ENCODE results near the gene APEH. TPM values are rescaled to one million over a fixed set of nuclear protein-coding genes. Genes with fewer than 3 reads are reported as not detected.

The APEH gene
- total and polyA plus RNA-seq, 10 of the 15 experiments (the other 5 are each of a cell fraction or from before 2014, with no cell fraction given), result 74.4 to 214 (median 131) TPM

GRCh38 chr3:49669352-49669751 is 4.8 kb upstream of the APEH start:
- H3K4me2 ChIP-seq (ENCODE audit: control insufficient read depth, insufficient read depth), result no peak overlapping the region
- peaks cover 5% of the 10 kb centered on the region for H3K4me1 ChIP-seq (ENCODE audit: control insufficient read depth, insufficient read depth, low read length)
- DNase-seq (ENCODE audit: low read depth, low spot score) (no peak), FAIRE-seq (no peak), ATAC-seq (no peak)
- no peak overlapping the region for H3K4me3 ChIP-seq
- RAD21 ChIA-PET (ENCODE audit: unreplicated experiment), result interaction anchor here (0.8 to 1.6 kb wide), 2 partner anchors 115 to 129 kb away, joined by 4 to 13 read pairs; partner anchors contain the start of gene BSN
- H4K20me1 ChIP-seq (ENCODE audit: control insufficient read depth, insufficient read depth), result no peaks in the 10 kb centered on the region
- POLR2A ChIA-PET, result no interaction called here
- no peak overlapping the region for H3K27ac ChIP-seq (ENCODE audit: control insufficient read depth, insufficient read depth)
- no TSS peak for BruUV-seq (replicated peaks)
- peaks cover 8% of the 10 kb centered on the region for H3K79me2 ChIP-seq (ENCODE audit: control insufficient read depth, insufficient read depth, low read length)
- H3K36me3 ChIP-seq (ENCODE audit: control insufficient read depth in 2 of 2, insufficient read depth in 2 of 2, low read length in 1 of 2), result no peaks in the 10 kb centered on the region
- H2AFZ ChIP-seq (ENCODE audit: control insufficient read depth, low read depth, low read length), result no peak overlapping the region
- no peaks in the 10 kb centered on the region for H3K27me3 ChIP-seq (replicated peaks in 1 of 2; ENCODE audit: control insufficient read depth in 2 of 2, insufficient read depth in 2 of 2, low read length in 1 of 2)
- CTCF ChIA-PET, result interaction anchor here (5.3 kb wide), 1 partner anchor 131 kb away, joined by 210 read pairs; no protein-coding TSS in a partner anchor
- in situ Hi-C loops (cut with MboI), result no loop called here
- SMC1A ChIA-PET (ENCODE audit: uncharacterized antibody, unreplicated experiment), result interaction anchor here (1.8 kb wide), 1 partner anchor 129 kb away, joined by 4 read pairs; no protein-coding TSS in a partner anchor
- WGBS (ENCODE audit: insufficient coverage, insufficient replicate concordance, low lambda C conversion rate, missing lambda C conversion rate), result 98% methylated on average over 3 of the region's 3 CpGs
- no peak overlapping the region for H3K9ac ChIP-seq (ENCODE audit: control insufficient read depth, insufficient read depth, low read length)
- H3K9me3 ChIP-seq (replicated peaks; ENCODE audit: control insufficient read depth, insufficient read depth, low read length), result no peaks in the 10 kb centered on the region
- intact Hi-C loops (cut with micrococcal nuclease; ENCODE audit: unreplicated experiment), result no loop called here
- TF ChIP-seq EED (IDR thresholded peaks at IDR 0.05; ENCODE audit: low read depth), result no peak
- TF ChIP-seq GATAD2B (conservative IDR thresholded peaks at IDR 0.05; ENCODE audit: low read depth), result no peak
- TF ChIP-seq RELB (IDR thresholded peaks at IDR 0.05; ENCODE audit: low read depth), result no peak
- no peak for TF ChIP-seq RBBP5 (conservative IDR thresholded peaks at IDR 0.05)
- TF ChIP-seq CHD1 (IDR thresholded peaks at IDR 0.05; ENCODE audit: low read depth, low read length), result no peak
- TF ChIP-seq SUPT20H (IDR thresholded peaks at IDR 0.05; ENCODE audit: borderline replicate concordance, control insufficient read depth, low read depth, low read length), result no peak
- TF ChIP-seq BCLAF1 (IDR thresholded peaks at IDR 0.05), result no peak
- TF ChIP-seq YY1 (IDR thresholded peaks at IDR 0.05; ENCODE audit: low read depth, low read length), result no peak
- TF ChIP-seq GABPA (IDR thresholded peaks at IDR 0.05; ENCODE audit: low read depth), result no peak
- no peak for TF ChIP-seq STAT3 (IDR thresholded peaks at IDR 0.05; ENCODE audit: low read depth, low read length)
- no peak for TF ChIP-seq ZSCAN29 (IDR thresholded peaks at IDR 0.05)
- TF ChIP-seq TAF1 (IDR thresholded peaks at IDR 0.05; ENCODE audit: borderline replicate concordance, low read depth, low read length), result no peak
- no peak for TF ChIP-seq NR2C1 (IDR thresholded peaks at IDR 0.05)
- no peak for TF ChIP-seq IRF3 (IDR thresholded peaks at IDR 0.05)
- no peak for TF ChIP-seq CBFB (IDR thresholded peaks at IDR 0.05; ENCODE audit: low read depth)
- no peak for TF ChIP-seq JUND (IDR thresholded peaks at IDR 0.05; ENCODE audit: low read depth, low read length)
- no peak for TF ChIP-seq MEF2B (IDR thresholded peaks at IDR 0.05; ENCODE audit: partially characterized antibody, poor library complexity, severe bottlenecking)
- no peak for TF ChIP-seq TCF7 (IDR thresholded peaks at IDR 0.05; ENCODE audit: borderline replicate concordance)

Data from GM12878 (cell line).